ENCODE data around the gene LMBR1.
A peak's percentile ranks its signal among the peaks of the same experiment; 100 is the strongest.
"Not testable (repeated sequence)": the region's sequence is repeated elsewhere in the genome, so short reads cannot be mapped to it uniquely, and the experiment has no call there.

The LMBR1 gene

GRCh38 chr7:156657681-156658080, 235.3 kb downstream of the LMBR1 start:
- no peak for DNase-seq (ENCODE audit: low read depth in 2 of 2)

- DNase-seq (ENCODE audit: low read depth in 2 of 2) = no peak
Measured at GRCh38 chr7:156656598-156656997, 236.4 kb downstream of the LMBR1 start.

GRCh38 chr7:156655983-156656382, 237.0 kb downstream of the LMBR1 start:
- DNase-seq (ENCODE audit: low read depth in 2 of 2) = no peak

- DNase-seq (ENCODE audit: low read depth in 2 of 2) = no peak
Measured at GRCh38 chr7:156655251-156655650, 237.7 kb downstream of the LMBR1 start.

- no peak for DNase-seq (ENCODE audit: low read depth in 2 of 2)
Measured at GRCh38 chr7:156654511-156655234, 238.3 kb downstream of the LMBR1 start.

- no peak for DNase-seq (ENCODE audit: low read depth in 2 of 2)
Measured at GRCh38 chr7:156652886-156653568, 240.0 kb downstream of the LMBR1 start.

GRCh38 chr7:156651474-156651873, 241.5 kb downstream of the LMBR1 start:
- no peak for DNase-seq (ENCODE audit: low read depth in 2 of 2)

- DNase-seq (ENCODE audit: low read depth in 2 of 2) = no peak
Measured at GRCh38 chr7:156650042-156650441, 242.9 kb downstream of the LMBR1 start.

- DNase-seq (ENCODE audit: low read depth in 2 of 2) = not testable (repeated sequence)
Measured at GRCh38 chr7:156647330-156647729, 245.7 kb downstream of the LMBR1 start.

GRCh38 chr7:156642306-156643045, 250.5 kb downstream of the LMBR1 start:
- no peak for DNase-seq (ENCODE audit: low read depth in 2 of 2)

GRCh38 chr7:156640949-156641485, 252.0 kb downstream of the LMBR1 start:
- peak; percentile 10 to 28 for DNase-seq (ENCODE audit: low read depth in 2 of 2)

- peak; percentile 89 to 95 for DNase-seq (ENCODE audit: low read depth in 2 of 2)
Measured at GRCh38 chr7:156640257-156640948, 252.6 kb downstream of the LMBR1 start, which contains the start of gene RNF32. RNF32 (plus strand) TSS chr7:156640774; CDS start chr7:156643878, 3,104 bp downstream.

- no peak for DNase-seq (ENCODE audit: low read depth in 2 of 2)
Measured at GRCh38 chr7:156639426-156640256, 253.3 kb downstream of the LMBR1 start.

- DNase-seq (ENCODE audit: low read depth in 2 of 2) = no peak
Measured at GRCh38 chr7:156638443-156639077, 254.4 kb downstream of the LMBR1 start.

GRCh38 chr7:156637093-156637492, 255.9 kb downstream of the LMBR1 start:
- not testable (repeated sequence) for DNase-seq (ENCODE audit: low read depth in 2 of 2)

GRCh38 chr7:156635529-156636385, 257.2 kb downstream of the LMBR1 start:
- no peak for DNase-seq (ENCODE audit: low read depth in 2 of 2)

GRCh38 chr7:156634117-156634516, 258.9 kb downstream of the LMBR1 start:
- no peak for DNase-seq (ENCODE audit: low read depth in 2 of 2)

GRCh38 chr7:156629873-156630272, 263.1 kb downstream of the LMBR1 start:
- DNase-seq (ENCODE audit: low read depth in 2 of 2) = no peak

GRCh38 chr7:156628562-156628961, 264.4 kb downstream of the LMBR1 start:
- DNase-seq (ENCODE audit: low read depth in 2 of 2) = no peak
